ENCODE measurements around the gene CD59.

The CD59 gene

GRCh38 chr11:33706966-33707365 is 29.3 kb downstream of the CD59 start:
- no peak for TF ChIP-seq CTCF (IDR thresholded peaks at IDR 0.05; ENCODE audit: insufficient read depth, low read length)
- TF ChIP-seq POLR2AphosphoS5 (IDR thresholded peaks at IDR 0.05; ENCODE audit: low read depth) = no peak
- TF ChIP-seq SPI1 (IDR thresholded peaks at IDR 0.05; ENCODE audit: borderline replicate concordance, low read depth) = no peak
- no peak for TF ChIP-seq REST (IDR thresholded peaks at IDR 0.05; ENCODE audit: insufficient replicate concordance, low read depth)
- TF ChIP-seq GABPA (IDR thresholded peaks at IDR 0.05; ENCODE audit: low read depth) = no peak
- Histone ChIP-seq H3K27ac (replicated peaks) (no peak overlapping the region), H3K4me3 (replicated peaks; ENCODE audit: insufficient read depth, low read length) (no peak overlapping the region), H3K27me3 (ENCODE audit: insufficient read depth, poor library complexity, severe bottlenecking) (no peaks in the 10 kb centered on the region)
- DNase-seq (ENCODE audit: low read depth in 1 of 2, low spot score in 1 of 2) = no peak

- TF ChIP-seq SPI1 (IDR thresholded peaks at IDR 0.05; ENCODE audit: borderline replicate concordance, low read depth) = no peak
- no peak for TF ChIP-seq POLR2AphosphoS5 (IDR thresholded peaks at IDR 0.05; ENCODE audit: low read depth)
- TF ChIP-seq GABPA (IDR thresholded peaks at IDR 0.05; ENCODE audit: low read depth) = no peak
- TF ChIP-seq CTCF (IDR thresholded peaks at IDR 0.05; ENCODE audit: insufficient read depth, low read length) = no peak
- TF ChIP-seq REST (IDR thresholded peaks at IDR 0.05; ENCODE audit: insufficient replicate concordance, low read depth) = no peak
- no peak overlapping the region for H3K27ac ChIP-seq (replicated peaks)
Measured at GRCh38 chr11:33706546-33706945, 29.7 kb downstream of the CD59 start.

GRCh38 chr11:33704240-33705002 is 31.8 kb downstream of the CD59 start:
- H3K27me3 ChIP-seq (ENCODE audit: insufficient read depth, poor library complexity, severe bottlenecking) = no peaks in the 10 kb centered on the region
- no peak for TF ChIP-seq GABPA (IDR thresholded peaks at IDR 0.05; ENCODE audit: low read depth)
- no peak for TF ChIP-seq SPI1 (IDR thresholded peaks at IDR 0.05; ENCODE audit: borderline replicate concordance, low read depth)
- no peak for DNase-seq (ENCODE audit: low read depth in 1 of 2, low spot score in 1 of 2)
- H3K4me3 ChIP-seq (replicated peaks; ENCODE audit: insufficient read depth, low read length) = no peak overlapping the region
- no peak overlapping the region for H3K27ac ChIP-seq (replicated peaks)

More at GRCh38 chr11:33706546-33706945, 29.7 kb downstream of the CD59 start:
- Histone ChIP-seq H3K27me3 (ENCODE audit: insufficient read depth, poor library complexity, severe bottlenecking) (no peaks in the 10 kb centered on the region), H3K4me3 (replicated peaks; ENCODE audit: insufficient read depth, low read length) (no peak overlapping the region)
- no peak for DNase-seq (ENCODE audit: low read depth in 1 of 2, low spot score in 1 of 2)

- Histone ChIP-seq H3K4me3 (replicated peaks; ENCODE audit: insufficient read depth, low read length) (no peak overlapping the region), H3K27me3 (ENCODE audit: insufficient read depth, poor library complexity, severe bottlenecking) (no peaks in the 10 kb centered on the region), H3K27ac (replicated peaks) (no peak overlapping the region)
- no peak for DNase-seq (ENCODE audit: low read depth in 1 of 2, low spot score in 1 of 2)
- TF ChIP-seq POLR2AphosphoS5 (IDR thresholded peaks at IDR 0.05; ENCODE audit: low read depth) (no peak), SPI1 (IDR thresholded peaks at IDR 0.05; ENCODE audit: borderline replicate concordance, low read depth) (no peak), CTCF (IDR thresholded peaks at IDR 0.05; ENCODE audit: insufficient read depth, low read length) (no peak), GABPA (IDR thresholded peaks at IDR 0.05; ENCODE audit: low read depth) (no peak), REST (IDR thresholded peaks at IDR 0.05; ENCODE audit: insufficient replicate concordance, low read depth) (no peak)
Measured at GRCh38 chr11:33703788-33704187, 32.4 kb downstream of the CD59 start.
